ENCODE results near the gene JAK3.

Gene JAK3

GRCh38 chr19:17842663-17843291, 5.0 kb downstream of the JAK3 start:
- Histone ChIP-seq H2BK5ac (ENCODE audit: low read length) (no peak overlapping the region), H3K4me1 (ENCODE audit: control insufficient read depth in 2 of 2, insufficient read depth in 1 of 2, low read depth in 1 of 2, low read length in 2 of 2) (peaks cover 5 to 10% of the 10 kb centered on the region in 2 donors), H3K79me1 (ENCODE audit: low read depth, low read length) (no peaks in the 10 kb centered on the region), H3K27me3 (ENCODE audit: control insufficient read depth in 3 of 3, insufficient read depth in 3 of 3, low read depth in 1 of 3, low read length in 3 of 3) (peaks cover 0 to 33% (median 2%) of the 10 kb centered on the region in 3 experiments), H3K23ac (ENCODE audit: low read depth, low read length, poor library complexity) (peak overlapping the region; percentile 95), H2AFZ (ENCODE audit: low read length) (peak overlapping the region; percentile 97), H4K8ac (ENCODE audit: low read depth, low read length) (no peak overlapping the region), H3K9me3 (replicated peaks in 1 of 2; ENCODE audit: control insufficient read depth in 2 of 2, insufficient read depth in 1 of 2, low read depth in 1 of 2, low read length in 2 of 2) (no peaks in the 10 kb centered on the region), H3K9ac (ENCODE audit: low read depth, low read length, poor library complexity) (peak overlapping the region; percentile 89), H3K4ac (ENCODE audit: low read length) (no peak overlapping the region), H2BK12ac (ENCODE audit: low read length) (peak overlapping the region; percentile 93), H4K91ac (ENCODE audit: low read depth, low read length, poor library complexity) (no peak overlapping the region), H2BK15ac (ENCODE audit: low read length) (peak overlapping the region; percentile 7), H2AK5ac (ENCODE audit: low read depth, low read length) (peak overlapping the region; percentile 99), H3K27ac (replicated peaks; ENCODE audit: low read length) (no peak overlapping the region), H3K4me2 (ENCODE audit: insufficient read depth, low read length, poor library complexity, severe bottlenecking) (peak overlapping the region; percentile 85), H3K36me3 (replicated peaks in 1 of 2; ENCODE audit: control insufficient read depth in 2 of 2, insufficient read depth in 2 of 2, low read length in 2 of 2) (no peaks in the 10 kb centered on the region), H3K18ac (ENCODE audit: low read length) (peak overlapping the region; percentile 99), H2BK120ac (ENCODE audit: low read depth, low read length) (peak overlapping the region; percentile 88), H3K14ac (ENCODE audit: low read length) (peak overlapping the region; percentile 90), H3K4me3 (ENCODE audit: low read length in 2 of 2) (peak overlapping the region; percentile 39 to 77)
- WGBS, 2 donors (ENCODE audit: extremely low coverage in 2 of 2, insufficient read length in 2 of 2, insufficient replicate concordance in 1 of 2) = no CpG with 5 or more reads among the region's 20 CpGs
- no peak for DNase-seq (ENCODE audit: low spot score)

- H4K91ac ChIP-seq (ENCODE audit: low read depth, low read length, poor library complexity) = no peak overlapping the region
- no peaks in the 10 kb centered on the region for H3K9me3 ChIP-seq (replicated peaks in 1 of 2; ENCODE audit: control insufficient read depth in 2 of 2, insufficient read depth in 1 of 2, low read depth in 1 of 2, low read length in 2 of 2)
- H3K4ac ChIP-seq (ENCODE audit: low read length) = no peak overlapping the region
- 100% methylated on average over 3 of the region's 56 CpGs; no CpG with 5 or more reads in 1 of the 2 donors for WGBS, 2 donors (ENCODE audit: extremely low coverage in 2 of 2, insufficient read length in 2 of 2, insufficient replicate concordance in 1 of 2)
- H3K9ac ChIP-seq (ENCODE audit: low read depth, low read length, poor library complexity) = peak overlapping the region; percentile 89
- H3K18ac ChIP-seq (ENCODE audit: low read length) = peak overlapping the region; percentile 99
- H3K27ac ChIP-seq (replicated peaks; ENCODE audit: low read length) = no peak overlapping the region
- H2BK15ac ChIP-seq (ENCODE audit: low read length) = peak overlapping the region; percentile 7
- H3K23ac ChIP-seq (ENCODE audit: low read depth, low read length, poor library complexity) = peak overlapping the region; percentile 95
- H2AFZ ChIP-seq (ENCODE audit: low read length) = peak overlapping the region; percentile 97
- peak overlapping the region; percentile 39 to 78 for H3K4me3 ChIP-seq (ENCODE audit: low read length in 2 of 2)
- peak overlapping the region; percentile 99 for H2AK5ac ChIP-seq (ENCODE audit: low read depth, low read length)
- H2BK12ac ChIP-seq (ENCODE audit: low read length) = peak overlapping the region; percentile 93
- H3K4me1 ChIP-seq (ENCODE audit: control insufficient read depth in 2 of 2, insufficient read depth in 1 of 2, low read depth in 1 of 2, low read length in 2 of 2) = peaks cover 5 to 9% of the 10 kb centered on the region in 2 donors
- H3K4me2 ChIP-seq (ENCODE audit: insufficient read depth, low read length, poor library complexity, severe bottlenecking) = peak overlapping the region; percentile 87
- peak overlapping the region; percentile 90 for H3K14ac ChIP-seq (ENCODE audit: low read length)
- H2BK120ac ChIP-seq (ENCODE audit: low read depth, low read length) = peak overlapping the region; percentile 88
- no peaks in the 10 kb centered on the region for H3K79me1 ChIP-seq (ENCODE audit: low read depth, low read length)
- no peaks in the 10 kb centered on the region for H3K36me3 ChIP-seq (replicated peaks in 1 of 2; ENCODE audit: control insufficient read depth in 2 of 2, insufficient read depth in 2 of 2, low read length in 2 of 2)
- peak; percentile 99 for DNase-seq (ENCODE audit: low spot score)
- no peak overlapping the region for H4K8ac ChIP-seq (ENCODE audit: low read depth, low read length)
- no peak overlapping the region for H2BK5ac ChIP-seq (ENCODE audit: low read length)
- peaks cover 0 to 33% (median 2%) of the 10 kb centered on the region in 3 experiments for H3K27me3 ChIP-seq (ENCODE audit: control insufficient read depth in 3 of 3, insufficient read depth in 3 of 3, low read depth in 1 of 3, low read length in 3 of 3)
Observed at GRCh38 chr19:17841810-17842662, 5.7 kb downstream of the JAK3 start.

DNA sequence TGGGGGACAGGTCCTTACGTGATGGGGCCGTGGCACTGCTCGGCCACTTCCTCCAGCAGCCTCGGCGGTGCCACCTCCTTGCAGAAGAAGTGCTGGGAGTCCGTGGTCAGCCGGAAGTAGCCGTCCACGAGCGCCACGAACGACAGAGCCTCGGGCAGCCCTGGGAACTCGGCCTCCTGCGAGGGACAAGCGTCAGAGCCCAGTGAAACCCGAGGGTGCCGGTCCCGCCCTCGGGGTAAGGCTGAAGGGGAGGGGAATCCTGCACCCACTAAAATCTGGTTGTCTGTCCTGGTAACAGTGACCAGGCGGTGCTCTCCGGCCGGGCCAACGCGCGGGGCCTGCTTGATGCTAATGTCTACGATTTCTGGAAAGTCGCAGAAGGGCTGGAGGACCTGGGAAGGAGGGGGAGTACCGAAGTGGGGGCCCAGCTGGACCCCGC, 6.4 kb downstream of the JAK3 start:
- H3K4me2 ChIP-seq (ENCODE audit: insufficient read depth, low read length, poor library complexity, severe bottlenecking) = peak overlapping the region; percentile 87

DNA sequence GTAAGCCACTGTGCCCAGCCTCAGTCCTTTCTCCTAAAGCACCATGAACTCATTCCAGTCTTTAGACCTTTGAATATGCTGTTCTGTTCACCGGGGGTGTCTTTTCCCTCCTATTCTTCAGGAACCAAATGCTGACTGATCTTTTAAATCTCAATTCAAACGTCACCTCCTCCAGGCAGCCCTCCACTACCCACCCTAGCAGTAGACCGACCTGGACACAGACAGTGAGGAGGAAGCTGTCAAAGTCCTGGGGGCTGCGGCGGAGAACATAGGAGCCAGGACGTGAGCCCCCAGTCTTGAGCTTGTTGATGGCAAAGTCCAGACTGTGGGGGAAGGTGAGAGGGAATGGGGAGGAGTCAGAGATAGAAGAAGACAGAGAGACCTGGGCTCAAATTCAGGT, 7.8 kb downstream of the JAK3 start:
- Histone ChIP-seq H3K27ac (replicated peaks; ENCODE audit: low read length) (no peak overlapping the region), H3K14ac (ENCODE audit: low read length) (no peak overlapping the region), H3K23ac (ENCODE audit: low read depth, low read length, poor library complexity) (no peak overlapping the region), H3K9me3 (replicated peaks in 1 of 2; ENCODE audit: control insufficient read depth in 2 of 2, insufficient read depth in 1 of 2, low read depth in 1 of 2, low read length in 2 of 2) (no peaks in the 10 kb centered on the region), H3K79me1 (ENCODE audit: low read depth, low read length) (no peaks in the 10 kb centered on the region), H2AK5ac (ENCODE audit: low read depth, low read length) (no peak overlapping the region), H3K36me3 (replicated peaks in 1 of 2; ENCODE audit: control insufficient read depth in 2 of 2, insufficient read depth in 2 of 2, low read length in 2 of 2) (no peaks in the 10 kb centered on the region), H3K9ac (ENCODE audit: low read depth, low read length, poor library complexity) (no peak overlapping the region), H4K91ac (ENCODE audit: low read depth, low read length, poor library complexity) (no peak overlapping the region), H3K4me2 (ENCODE audit: insufficient read depth, low read length, poor library complexity, severe bottlenecking) (no peak overlapping the region), H2AFZ (ENCODE audit: low read length) (no peak overlapping the region), H2BK12ac (ENCODE audit: low read length) (no peak overlapping the region), H4K8ac (ENCODE audit: low read depth, low read length) (no peak overlapping the region), H3K4me3 (ENCODE audit: low read length in 2 of 2) (no peak overlapping the region), H2BK120ac (ENCODE audit: low read depth, low read length) (no peak overlapping the region), H3K18ac (ENCODE audit: low read length) (no peak overlapping the region), H3K4ac (ENCODE audit: low read length) (no peak overlapping the region), H2BK15ac (ENCODE audit: low read length) (peak overlapping the region; percentile 54), H2BK5ac (ENCODE audit: low read length) (no peak overlapping the region), H3K27me3 (ENCODE audit: control insufficient read depth in 3 of 3, insufficient read depth in 3 of 3, low read depth in 1 of 3, low read length in 3 of 3) (peaks cover 0 to 33% (median 7%) of the 10 kb centered on the region in 3 experiments), H3K4me1 (ENCODE audit: control insufficient read depth in 2 of 2, insufficient read depth in 1 of 2, low read depth in 1 of 2, low read length in 2 of 2) (peaks cover 7 to 14% of the 10 kb centered on the region in 2 donors)
- no peak for DNase-seq (ENCODE audit: low spot score)
- no CpG with 5 or more reads among the region's 6 CpGs for WGBS, 2 donors (ENCODE audit: extremely low coverage in 2 of 2, insufficient read length in 2 of 2, insufficient replicate concordance in 1 of 2)

More for the DNA sequence above, 6.4 kb downstream of the JAK3 start:
- no peaks in the 10 kb centered on the region for H3K9me3 ChIP-seq (replicated peaks in 1 of 2; ENCODE audit: control insufficient read depth in 2 of 2, insufficient read depth in 1 of 2, low read depth in 1 of 2, low read length in 2 of 2)
- peak overlapping the region; percentile 30 to 78 for H3K4me3 ChIP-seq (ENCODE audit: low read length in 2 of 2)
- H3K79me1 ChIP-seq (ENCODE audit: low read depth, low read length) = no peaks in the 10 kb centered on the region
- DNase-seq (ENCODE audit: low spot score) = no peak
- peak overlapping the region; percentile 97 for H3K18ac ChIP-seq (ENCODE audit: low read length)
- peak overlapping the region; percentile 92 for H3K9ac ChIP-seq (ENCODE audit: low read depth, low read length, poor library complexity)
- peak overlapping the region; percentile 34 for H3K23ac ChIP-seq (ENCODE audit: low read depth, low read length, poor library complexity)
- peak overlapping the region; percentile 93 for H2AFZ ChIP-seq (ENCODE audit: low read length)
- WGBS, 2 donors (ENCODE audit: extremely low coverage in 2 of 2, insufficient read length in 2 of 2, insufficient replicate concordance in 1 of 2) = no CpG with 5 or more reads among the region's 30 CpGs
- H3K27ac ChIP-seq (replicated peaks; ENCODE audit: low read length) = no peak overlapping the region
- peak overlapping the region; percentile 100 for H2BK15ac ChIP-seq (ENCODE audit: low read length)
- H3K4me1 ChIP-seq (ENCODE audit: control insufficient read depth in 2 of 2, insufficient read depth in 1 of 2, low read depth in 1 of 2, low read length in 2 of 2) = peaks cover 5 to 9% of the 10 kb centered on the region in 2 donors
- peak overlapping the region; percentile 16 for H2BK12ac ChIP-seq (ENCODE audit: low read length)
- peak overlapping the region; percentile 86 for H2AK5ac ChIP-seq (ENCODE audit: low read depth, low read length)
- H2BK5ac ChIP-seq (ENCODE audit: low read length) = no peak overlapping the region
- no peak overlapping the region for H4K8ac ChIP-seq (ENCODE audit: low read depth, low read length)
- H3K4ac ChIP-seq (ENCODE audit: low read length) = no peak overlapping the region
- peak overlapping the region; percentile 4 for H3K14ac ChIP-seq (ENCODE audit: low read length)
- H4K91ac ChIP-seq (ENCODE audit: low read depth, low read length, poor library complexity) = no peak overlapping the region
- H3K27me3 ChIP-seq (ENCODE audit: control insufficient read depth in 3 of 3, insufficient read depth in 3 of 3, low read depth in 1 of 3, low read length in 3 of 3) = peaks cover 0 to 33% (median 2%) of the 10 kb centered on the region in 3 experiments
- no peaks in the 10 kb centered on the region for H3K36me3 ChIP-seq (replicated peaks in 1 of 2; ENCODE audit: control insufficient read depth in 2 of 2, insufficient read depth in 2 of 2, low read length in 2 of 2)
- H2BK120ac ChIP-seq (ENCODE audit: low read depth, low read length) = no peak overlapping the region
